ENCODE data around the gene UBR2.
A peak's percentile ranks its signal among the peaks of the same experiment; 100 is the strongest.
"Not testable (repeated sequence)": the region's sequence is repeated elsewhere in the genome, so short reads cannot be mapped to it uniquely, and the experiment has no call there.

The UBR2 gene

DNA sequence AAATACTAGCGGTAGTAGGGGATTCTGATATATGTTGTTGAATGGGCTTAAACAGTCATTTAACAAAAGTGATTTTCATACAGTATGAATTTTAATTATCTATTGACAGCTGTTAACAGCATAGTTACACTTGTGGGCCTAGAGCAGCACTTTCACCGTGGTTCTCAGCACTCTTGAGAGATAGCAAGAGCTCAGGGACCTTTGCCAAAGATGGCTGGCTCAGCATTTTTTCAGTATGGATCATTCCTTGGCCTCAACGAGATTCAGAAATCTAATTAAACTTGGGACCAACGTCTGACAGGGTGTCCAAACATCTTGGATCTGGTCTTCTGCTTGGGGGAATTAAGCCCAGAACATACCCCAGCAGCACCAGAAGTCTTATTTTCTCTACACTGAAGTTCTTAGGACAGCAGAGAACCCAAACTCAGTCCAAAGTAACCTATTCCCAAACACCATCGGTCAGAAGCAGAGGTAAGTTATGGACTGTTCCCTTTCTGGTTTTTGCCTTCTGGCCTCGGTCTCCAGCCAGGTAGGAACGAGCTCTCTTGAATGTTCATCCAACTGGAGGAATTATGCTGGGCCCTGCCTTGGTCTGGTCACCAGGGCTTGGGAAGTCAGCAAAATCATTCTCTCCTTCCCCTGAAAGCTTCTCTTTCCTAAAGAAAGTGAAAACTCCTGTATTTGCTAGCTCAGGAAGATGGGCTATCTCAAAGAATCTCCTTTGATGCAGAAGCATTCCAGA lies 132.9 kb downstream of the UBR2 start:
- DNase-seq = no peak

DNA sequence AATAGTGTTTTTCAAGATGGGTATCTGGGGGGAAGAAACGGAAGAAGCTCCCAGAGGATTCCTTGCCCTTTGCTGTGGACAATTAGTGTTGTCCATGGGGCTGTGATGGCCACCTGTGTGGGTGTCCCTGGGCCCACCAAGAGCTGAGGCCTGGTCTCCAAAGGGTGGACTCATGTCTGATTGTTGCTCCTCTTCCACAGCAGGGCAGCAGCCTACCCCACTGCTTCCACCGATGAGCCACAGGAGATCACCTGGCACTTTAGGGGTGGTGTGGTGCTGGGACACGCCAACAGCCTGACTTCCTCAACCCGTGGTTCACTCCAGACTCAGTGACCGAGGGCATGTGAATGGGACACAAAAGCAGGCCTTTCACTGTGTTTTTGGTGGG lies 133.4 kb downstream of the UBR2 start:
- no peak for DNase-seq

- no peak for DNase-seq
Measured at GRCh38 chr6:42698217-42698616, 134.4 kb downstream of the UBR2 start.

- DNase-seq = no peak
Measured at GRCh38 chr6:42702200-42702599, 138.4 kb downstream of the UBR2 start.

DNA sequence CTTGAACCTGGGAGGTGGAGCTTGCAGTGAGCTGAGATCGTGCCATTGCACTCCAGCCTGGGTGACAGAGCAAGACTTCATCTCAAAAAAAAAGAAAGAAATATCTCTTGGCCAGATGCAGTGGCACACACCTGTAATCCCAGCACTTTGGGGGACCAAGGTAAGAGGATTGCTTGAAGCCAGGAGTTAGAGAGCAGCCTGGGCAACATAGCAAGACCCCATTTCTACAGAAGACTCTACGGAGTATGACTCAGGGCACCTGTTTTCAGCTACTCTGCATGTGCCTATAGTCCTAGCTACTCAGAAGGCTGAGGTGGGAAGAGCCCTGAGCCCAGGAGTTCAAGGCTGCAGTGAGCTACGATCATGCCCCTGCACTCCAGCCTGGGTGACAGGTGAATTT lies 139.0 kb downstream of the UBR2 start:
- DNase-seq = not testable (repeated sequence)

GRCh38 chr6:42704251-42704936 lies 140.6 kb downstream of the UBR2 start:
- DNase-seq = peak; percentile 78

- no peak for DNase-seq
Measured at GRCh38 chr6:42704937-42705374, 141.1 kb downstream of the UBR2 start.

DNA sequence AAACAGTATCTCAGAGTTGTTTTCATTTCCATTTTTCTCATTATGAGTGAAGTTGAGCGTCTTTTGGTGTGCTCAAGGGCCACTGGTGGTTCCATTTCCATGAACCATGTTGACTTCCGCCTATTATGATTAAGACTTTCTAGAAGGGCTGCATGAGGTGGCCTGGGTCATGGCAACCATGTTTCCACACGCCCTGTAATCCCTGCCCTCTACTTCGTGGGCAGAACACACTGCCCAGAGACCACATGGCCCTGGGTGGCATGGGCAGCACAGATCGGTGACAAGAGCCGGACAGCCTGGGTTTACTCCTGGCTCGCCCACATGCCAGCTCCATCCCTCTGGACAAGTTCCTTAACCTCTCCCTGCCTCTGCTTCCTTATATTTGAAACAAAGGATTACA lies 143.8 kb downstream of the UBR2 start:
- DNase-seq = no peak

DNA sequence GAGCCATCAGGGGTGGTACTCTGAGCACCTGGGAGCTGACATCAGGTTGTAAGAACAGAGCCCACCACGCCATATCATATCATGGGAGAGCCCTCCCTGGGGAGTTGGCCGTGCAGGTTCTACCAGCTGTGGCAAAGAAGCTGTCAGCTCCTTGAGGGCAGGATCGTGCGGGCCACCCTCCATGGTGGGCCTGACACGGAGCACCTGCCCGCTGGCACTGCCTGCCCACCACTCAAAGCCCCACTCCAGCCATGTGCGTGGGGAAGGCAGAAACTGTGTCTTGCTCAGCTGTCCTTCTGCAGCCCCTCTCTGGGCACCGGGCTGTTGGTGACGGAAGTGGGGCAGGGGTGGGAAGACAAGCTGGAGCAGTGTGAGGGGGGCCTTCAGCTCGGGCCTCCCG lies 144.3 kb downstream of the UBR2 start:
- DNase-seq = no peak

DNA sequence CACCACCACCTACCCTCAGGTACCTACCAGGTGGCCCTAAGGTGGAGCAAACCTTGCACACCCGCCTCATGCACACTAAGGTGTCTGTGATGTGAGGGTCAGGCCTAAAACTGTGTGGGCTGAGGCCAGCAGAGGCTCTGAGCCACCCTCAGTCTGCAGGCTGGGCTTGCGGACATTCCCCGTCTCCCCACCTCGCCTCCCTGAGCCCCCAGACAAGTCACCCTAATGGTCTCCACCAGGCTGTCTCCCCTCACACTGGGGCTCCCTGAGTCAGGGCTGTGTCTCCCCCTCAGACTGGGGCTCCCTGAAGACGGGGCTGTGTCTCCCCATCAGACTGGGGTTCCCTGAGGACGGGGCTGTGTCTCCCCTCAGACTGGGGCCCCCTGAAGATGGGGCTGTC lies 146.0 kb downstream of the UBR2 start:
- no peak for DNase-seq

- no peak for DNase-seq
Measured at GRCh38 chr6:42710316-42710715, 146.5 kb downstream of the UBR2 start.

DNA sequence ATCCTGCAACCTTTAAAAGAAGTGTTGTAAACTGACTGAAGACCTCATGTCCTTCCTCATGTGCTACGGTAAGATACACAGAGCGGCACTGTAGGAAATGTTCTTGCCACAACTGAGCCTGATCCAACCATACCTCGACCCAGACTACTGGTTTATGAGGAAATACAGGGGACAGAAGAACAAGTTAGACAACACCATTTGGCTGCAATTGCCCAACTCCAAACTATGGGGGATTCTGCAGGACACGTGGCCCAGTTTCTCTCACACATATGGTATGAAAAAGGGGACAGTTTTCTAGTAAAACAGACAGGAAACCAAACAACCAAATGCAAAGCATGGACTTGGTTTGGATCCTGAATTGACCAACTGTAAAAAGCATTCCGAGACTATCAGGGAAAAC lies 148.1 kb downstream of the UBR2 start:
- no peak for DNase-seq

DNA sequence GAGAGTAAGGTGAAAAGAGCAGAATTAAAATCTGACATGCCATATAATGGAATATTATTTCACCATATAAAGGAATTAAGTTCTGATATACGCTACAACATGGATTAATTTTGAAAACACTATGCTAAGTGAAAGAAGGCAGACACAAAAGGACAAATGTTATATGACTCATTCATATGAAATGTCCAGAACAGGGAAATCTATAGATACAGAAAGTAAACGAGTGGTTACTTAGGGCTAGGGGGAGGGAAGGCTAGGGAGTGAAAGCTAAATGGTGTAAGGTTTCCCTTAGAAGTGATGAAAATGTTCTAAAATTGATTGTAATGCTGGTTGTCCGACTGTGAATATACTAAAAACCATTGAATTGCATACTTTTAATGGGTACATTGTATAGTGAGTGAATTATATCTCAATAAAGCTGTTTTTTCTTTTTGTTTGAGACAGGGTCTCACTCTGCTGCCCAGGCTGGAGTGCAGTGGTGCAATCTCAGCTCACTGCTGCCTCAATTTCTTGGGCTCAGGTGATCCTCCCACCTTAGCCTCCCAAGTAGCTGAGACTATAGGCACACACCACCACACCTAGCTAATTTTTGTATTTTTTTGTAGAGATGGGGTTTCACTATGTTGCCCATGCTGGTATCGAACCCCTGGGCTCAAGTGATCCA lies 150.4 kb downstream of the UBR2 start:
- DNase-seq = no peak

GRCh38 chr6:42715871-42716270 lies 152.0 kb downstream of the UBR2 start:
- DNase-seq = no peak

DNA sequence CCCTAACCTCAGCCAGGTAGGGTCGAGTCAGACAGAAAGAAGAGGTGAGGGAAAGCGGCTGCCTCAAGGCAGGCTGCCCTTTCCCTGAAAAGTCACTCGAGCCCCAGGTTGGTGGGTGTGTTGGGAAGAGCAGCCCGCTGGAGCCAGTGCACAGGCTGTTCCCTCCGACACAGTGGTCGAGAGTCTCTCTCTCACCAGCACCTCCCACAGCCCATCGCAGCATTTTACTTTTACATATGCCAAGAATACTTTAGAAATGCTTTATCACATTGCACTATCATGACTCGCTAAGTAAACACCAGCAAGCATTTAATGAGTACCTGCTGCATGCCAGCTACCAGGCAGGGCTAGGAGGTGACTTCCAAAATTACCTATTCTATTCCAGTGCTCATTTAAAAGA lies 156.9 kb downstream of the UBR2 start:
- no peak for DNase-seq

DNA sequence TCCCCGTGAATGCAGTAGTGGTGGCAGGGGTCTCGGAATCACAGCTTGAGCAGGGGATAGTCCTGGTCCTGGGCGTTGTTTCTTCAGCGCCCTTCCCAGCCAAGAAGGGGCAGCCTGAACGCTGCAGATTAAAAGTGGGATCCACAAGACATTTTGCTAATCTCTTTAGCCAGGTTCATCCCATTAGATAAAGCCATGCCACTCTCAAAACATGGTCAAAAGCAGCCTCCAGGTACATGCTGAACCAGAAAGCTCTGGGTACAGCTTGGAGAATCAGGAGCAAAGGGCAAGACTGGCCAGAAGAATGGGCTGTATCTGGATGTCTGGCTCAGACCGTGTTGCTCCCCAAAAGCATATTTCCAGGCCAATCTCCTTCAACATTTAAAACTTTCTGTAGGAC lies 158.7 kb downstream of the UBR2 start, which contains the start of gene PRPH2:
Gene PRPH2 (minus strand): TSS at position 101 of the 400 bp plus-strand sequence. CDS start 263 bp downstream, outside the sequence.
- DNase-seq = no peak

- no peak for DNase-seq
Measured at GRCh38 chr6:42724825-42725224, 161.0 kb downstream of the UBR2 start.

DNA sequence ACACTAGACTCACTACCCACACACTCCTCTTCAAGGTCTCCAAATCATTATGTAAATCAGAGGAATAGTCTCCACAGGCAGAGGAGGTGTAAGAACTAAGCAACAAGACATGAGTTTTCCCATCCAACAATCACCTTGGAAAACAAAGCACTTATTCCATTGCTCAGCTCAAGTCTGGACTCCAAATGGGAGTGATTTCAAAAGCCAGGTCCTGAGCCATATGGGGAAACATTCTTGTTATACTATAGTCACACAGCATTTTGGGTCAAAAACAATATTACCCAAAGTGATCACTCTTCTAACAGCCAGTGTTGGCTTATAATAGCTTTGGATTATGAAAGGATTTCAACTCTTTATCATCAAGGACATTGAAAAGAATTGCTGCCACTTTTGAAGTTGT lies 162.2 kb downstream of the UBR2 start:
- DNase-seq = no peak

DNA sequence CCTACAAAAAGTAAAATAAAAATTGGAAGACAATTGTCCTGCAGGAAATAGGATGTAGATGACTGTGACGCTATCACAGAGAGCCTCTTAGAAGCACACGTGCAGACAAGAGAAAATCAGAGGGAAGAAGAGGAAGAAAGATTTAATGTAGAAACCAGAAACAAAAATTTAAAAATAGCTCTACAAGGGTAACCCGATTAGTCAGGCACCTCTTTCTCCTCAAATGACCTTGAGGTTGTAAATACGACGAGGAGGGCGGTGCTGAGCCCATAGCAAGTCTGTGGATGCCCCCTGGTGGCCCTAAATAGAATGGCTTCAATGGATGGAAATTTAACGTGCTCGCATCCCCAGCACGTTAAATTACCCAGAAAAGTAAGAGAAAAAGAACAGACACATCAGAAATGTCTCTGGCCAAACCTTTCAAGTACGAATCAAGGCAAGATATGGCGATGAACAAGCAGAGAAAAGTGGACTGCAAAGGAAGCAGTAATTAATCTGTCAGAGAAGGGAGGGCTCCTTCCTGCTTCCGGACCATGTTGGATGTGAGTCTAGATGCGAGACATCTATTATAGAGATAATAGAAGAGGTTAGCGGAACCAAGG lies 162.8 kb downstream of the UBR2 start:
- peak; percentile 65 for DNase-seq

DNA sequence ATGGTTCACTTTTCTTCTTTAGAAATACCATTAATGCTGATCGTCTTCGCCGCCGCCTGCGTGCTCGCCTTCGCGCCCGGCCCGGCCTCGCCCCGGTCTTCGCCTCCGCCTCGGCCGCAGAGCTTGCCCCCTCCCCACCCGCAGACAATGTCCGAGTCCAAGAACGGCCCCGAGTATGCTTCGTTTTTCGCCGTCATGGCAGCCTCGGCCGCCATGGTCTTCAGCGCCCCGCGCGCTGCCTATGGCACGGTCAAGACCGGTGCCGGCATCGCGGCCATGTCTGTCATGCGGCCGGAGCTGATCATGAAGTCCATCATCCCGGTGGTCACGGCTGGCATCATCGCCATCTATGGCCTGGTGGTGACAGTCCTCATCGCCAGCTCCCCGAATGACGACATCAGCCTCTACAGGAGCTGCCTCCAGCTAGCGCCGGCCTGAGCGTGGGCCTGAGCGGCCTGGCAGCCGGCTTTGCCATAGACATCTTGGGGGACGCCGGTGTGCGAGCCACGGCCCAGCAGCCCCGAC lies 163.3 kb downstream of the UBR2 start:
- peak; percentile 77 for DNase-seq

DNA sequence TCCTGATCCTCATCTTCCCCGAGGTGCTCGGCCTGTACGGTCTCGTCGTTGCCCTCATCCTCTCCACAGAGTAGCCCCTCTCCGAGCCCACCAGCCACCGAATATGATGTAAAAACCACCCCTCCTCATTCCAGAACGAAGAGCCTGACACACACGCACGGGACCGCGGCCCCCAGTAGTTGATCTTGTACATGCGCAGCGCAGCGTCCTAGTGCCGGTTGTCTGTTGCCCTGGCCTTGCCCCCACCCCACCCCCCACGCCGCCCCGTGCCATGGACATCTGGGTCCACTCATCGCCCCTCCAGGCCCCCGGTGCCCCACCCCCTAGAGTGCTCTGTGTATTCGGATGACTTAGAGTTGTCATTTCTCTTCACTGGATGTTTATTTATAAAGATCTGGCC lies 163.8 kb downstream of the UBR2 start:
- DNase-seq = no peak

GRCh38 chr6:42729731-42730130 lies 165.9 kb downstream of the UBR2 start:
- no peak for DNase-seq

GRCh38 chr6:42733867-42734481 lies 170.1 kb downstream of the UBR2 start:
- DNase-seq = not testable (repeated sequence)
